Ovary (tissue), 9 donors: Measurements from ENCODE around the gene PMIS2. TPM values are rescaled to one million over a fixed set of nuclear protein-coding genes. Genes with fewer than 3 reads are reported as not detected.

Experiments
- DNase-seq, 5 donors: peaks; one replicate each; pipeline ENCODE4 v3.0.0-alpha.2; 2019 to 2020
- H3K27ac ChIP-seq, 2 donors: fragments of 200-600 bp; one replicate each; pipeline versions ENCODE4 v1.5.1 to v1.8.0; 2019 to 2022
- H3K27me3 ChIP-seq: fragments of 200-600 bp; one replicate; pipeline ENCODE4 v1.8.0; 2022
- H3K36me3 ChIP-seq: fragments of 200-600 bp; sonication (generic); one replicate; pipeline ENCODE4 v1.5.1; 2019
- H3K4me1 ChIP-seq: one replicate; pipeline ENCODE4 v1.8.1; 2013; ENCODE audit warnings: mild to moderate bottlenecking, moderate library complexity; ENCODE audit not compliant: insufficient read depth
- H3K4me3 ChIP-seq: fragments of 200-600 bp; sonication (generic); one replicate; pipeline ENCODE4 v1.5.1; 2017
- H3K9me3 ChIP-seq, 2 donors: fragments of 200-600 bp in 1 of 2; sonication (generic) in 1 of 2; one replicate each; pipeline versions ENCODE4 v1.5.1 to v1.8.1; 2013 to 2019; ENCODE audit warnings: mild to moderate bottlenecking in 1 of 2, moderate library complexity in 1 of 2
- CTCF ChIP-seq, 3 donors: fragments of 450-650 bp in 2 of 3; fragments of 200-600 bp in 1 of 3; IDR thresholded peaks; one replicate each; pipeline versions ENCODE4 v1.5.1 to v1.8.0; 2016 to 2022; ENCODE audit warnings: antibody characterized with exemption in 3 of 3, mild to moderate bottlenecking in 1 of 3
- EP300 ChIP-seq: sonication (generic); formaldehyde crosslinking; IDR thresholded peaks from one replicate; pipeline ENCODE4 v1.6.1; 2017; ENCODE audit warnings: antibody characterized with exemption
- POLR2A ChIP-seq: fragments of 450-650 bp; IDR thresholded peaks from one replicate; pipeline ENCODE4 v1.6.1; 2017; ENCODE audit warnings: antibody characterized with exemption, mild to moderate bottlenecking, moderate library complexity
- WGBS, 3 donors: extraction: QIAGEN DNeasy Blood & Tissue Kit in 1 of 3; methylation state at CpG; one replicate each; pipeline versions ENCODE4 v1.1.5 to v1.1.7; 2013 to 2017; 5-methylcytosine and 5-hydroxymethylcytosine counted together
- intact Hi-C, 4 donors: fragments of 100-400 bp; cut with DNase I; formaldehyde crosslinking; loops; one replicate each; pipeline versions ENCODE4 v1.11.0 to v1.15.1; 2022 to 2023
- polyA plus RNA-seq, 2 donors: library from polyadenylated mRNA; stranded (reverse); fragments of 200-250 nt in 1 of 2; fragments of 350-450 nt in 1 of 2; fragmentation: Illumina TruSeq in 1 of 2; extraction: RNeasy Lipid Tissue Mini Kit (QIAGEN cat#74804) in 1 of 2; gene quantifications; one replicate each; pipeline ENCODE4 v1.2.3, GENCODE V29; 2013 to 2014
- total RNA-seq, 7 donors: library from RNA; depleted of rRNA in 2 of 7; stranded (reverse); fragments of >200 nt in 2 of 7; fragmentation: NEBNext Ultra II Directional in 3 of 7; extraction: Animal tissue kit (Norgen Biotek cat#: 25700) in 3 of 7; gene quantifications; one replicate each; pipeline versions ENCODE4 v1.1.0 to v1.2.4, GENCODE V29; 2016 to 2023
- donor health status: DM: no; HTN: no; CAD: no; lungs with moderate emphysema.
- donor health status: DM: no; HTN: no; CAD: no.
- donor health status: Bipolar disorder and iron deficiency.
- donor health status: DM: yes; HTN: yes; CAD: no.
- donor health status: DM: no; HTN: no; CAD: no.
- donor health status: DM: yes; HTN: yes; CAD: no.

The PMIS2 gene
- total and polyA plus RNA-seq, 9 donors, result not detected

- intact Hi-C loops, result loop anchor here in 2 of 4 donors (5.0 to 10.0 kb wide), 2 partner anchors 69 to 171 kb away; partner anchors contain the start of genes KMT2B (in 2 of the 2) and HAUS5 (in 1 of the 2)
- WGBS, 3 donors, result 2 to 3% (median 2%) methylated on average over 27 of the region's 27 CpGs
- no peaks in the 10 kb centered on the region for H3K9me3 ChIP-seq
- peak; percentile 26 to 61 (median 44) for DNase-seq
- no peaks in the 10 kb centered on the region for H3K27me3 ChIP-seq
- peak overlapping the region; percentile 72 for H3K4me3 ChIP-seq
- TF ChIP-seq CTCF (IDR thresholded peaks at IDR 0.05) (no peak), EP300 (no peak), POLR2A (no peak)
- peak overlapping the region; percentile 2 to 44 for H3K27ac ChIP-seq
- peaks cover 10% of the 10 kb centered on the region for H3K4me1 ChIP-seq
- H3K36me3 ChIP-seq, result no peaks in the 10 kb centered on the region
Measured at GRCh38 chr19:35545855-35546381, 40.1 kb upstream of the PMIS2 start.

GRCh38 chr19:35546532-35546931, 39.4 kb upstream of the PMIS2 start:
- TF ChIP-seq EP300 (no peak), POLR2A (no peak), CTCF (IDR thresholded peaks at IDR 0.05) (no peak)
- Histone ChIP-seq H3K4me3 (no peak overlapping the region), H3K27me3 (no peaks in the 10 kb centered on the region), H3K27ac (no peak overlapping the region), H3K9me3 (no peaks in the 10 kb centered on the region), H3K4me1 (peaks cover 10% of the 10 kb centered on the region), H3K36me3 (no peaks in the 10 kb centered on the region)
- DNase-seq, result no peak
- 74 to 80% (median 80%) methylated on average over 8 of the region's 8 CpGs for WGBS, 3 donors
- intact Hi-C loops, result loop anchor here in 2 of 4 donors (5.0 to 10.0 kb wide), 2 partner anchors 68 to 171 kb away; partner anchors contain the start of genes KMT2B (in 2 of the 2) and HAUS5 (in 1 of the 2)

GRCh38 chr19:35549174-35549788, 36.7 kb upstream of the PMIS2 start:
- Histone ChIP-seq H3K9me3 (no peaks in the 10 kb centered on the region), H3K27me3 (no peaks in the 10 kb centered on the region), H3K27ac (no peak overlapping the region), H3K4me1 (peaks cover 10% of the 10 kb centered on the region), H3K4me3 (no peak overlapping the region), H3K36me3 (no peaks in the 10 kb centered on the region)
- TF ChIP-seq POLR2A (no peak), CTCF (IDR thresholded peaks at IDR 0.05) (peak; percentile 36 to 68 (median 53))
- intact Hi-C loops, result loop anchor here in 2 of 4 donors (5.0 to 10.0 kb wide), 2 partner anchors 66 to 168 kb away; partner anchors contain the start of genes KMT2B (in 2 of the 2) and HAUS5 (in 1 of the 2)
- WGBS, 3 donors, result 22 to 25% (median 25%) methylated on average over 6 of the region's 6 CpGs
- peak in 4 of 5 donors; percentile 39 to 60 (median 44) for DNase-seq

GRCh38 chr19:35549879-35550523, 36.0 kb upstream of the PMIS2 start:
- H3K4me1 ChIP-seq, result peaks cover 7% of the 10 kb centered on the region
- DNase-seq, result no peak
- H3K4me3 ChIP-seq, result no peak overlapping the region
- intact Hi-C loops, result loop anchor here in 2 of 4 donors (5.0 to 10.0 kb wide), 2 partner anchors 65 to 167 kb away; partner anchors contain the start of genes KMT2B (in 2 of the 2) and HAUS5 (in 1 of the 2)
- TF ChIP-seq POLR2A (no peak), CTCF (IDR thresholded peaks at IDR 0.05) (no peak), EP300 (no peak)
- no peaks in the 10 kb centered on the region for H3K9me3 ChIP-seq
- H3K27me3 ChIP-seq, result no peaks in the 10 kb centered on the region
- H3K36me3 ChIP-seq, result no peaks in the 10 kb centered on the region
- H3K27ac ChIP-seq, result no peak overlapping the region
- WGBS, 3 donors, result 72 to 82% (median 82%) methylated on average over 15 of the region's 15 CpGs
